NAMALWA (cell line): ENCODE measurements around the gene PRRC2B.
"Not testable (repeated sequence)": the region's sequence is repeated elsewhere in the genome, so short reads cannot be mapped to it uniquely, and the experiment has no call there.

Experiments used
- DNase-seq: peaks from one replicate; pipeline ENCODE4 v3.0.0-alpha.2; 2015; ENCODE audit warnings: low spot score

Gene PRRC2B

GRCh38 chr9:131539223-131539923, 145.5 kb downstream of the PRRC2B start:
- no peak for DNase-seq

- DNase-seq = no peak
Measured at GRCh38 chr9:131543141-131543540, 149.3 kb downstream of the PRRC2B start.

- no peak for DNase-seq
Measured at GRCh38 chr9:131545003-131545785, 151.3 kb downstream of the PRRC2B start, which contains the start of gene PRRT1B. Gene PRRT1B (plus strand): TSS chr9:131545523. CDS start chr9:131545616, 93 bp downstream.

GRCh38 chr9:131545786-131546335, 152.0 kb downstream of the PRRC2B start:
- no peak for DNase-seq

- DNase-seq = no peak
Measured at GRCh38 chr9:131546336-131547084, 152.6 kb downstream of the PRRC2B start.

- not testable (repeated sequence) for DNase-seq
Measured at GRCh38 chr9:131549186-131549585, 155.3 kb downstream of the PRRC2B start.
